HG03045 (cell line): ENCODE measurements around the gene ZNRF1.

ENCODE experiments used
- ATAC-seq: cut with Tn5 transposase; IDR thresholded peaks from one replicate; pipeline ENCODE4 v1.9.1; 2021; ENCODE audit warnings: mild to moderate bottlenecking, moderate library complexity; ENCODE audit not compliant: unreplicated experiment

Gene ZNRF1

DNA sequence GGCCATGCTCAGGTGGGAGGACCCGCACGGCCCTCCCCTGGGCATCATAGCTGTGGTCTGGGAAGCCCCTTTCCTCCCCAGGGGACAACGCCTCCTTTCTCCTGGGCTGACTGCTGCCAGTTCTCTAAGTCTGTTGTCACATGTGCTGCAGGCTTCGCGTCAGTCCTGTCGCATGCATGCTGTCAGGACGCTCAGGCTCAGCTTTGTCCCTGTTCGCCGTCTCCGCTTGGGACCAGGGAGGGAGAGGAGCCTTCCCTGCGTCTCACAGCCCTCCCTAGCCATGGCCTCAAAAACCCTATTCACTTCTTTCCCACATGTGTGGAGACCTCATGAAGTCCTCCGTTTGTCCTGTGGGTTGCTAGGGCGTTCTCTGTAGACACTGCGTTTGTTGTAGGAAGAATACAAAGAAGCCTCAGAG, 96.4 kb downstream of the ZNRF1 start:
- ATAC-seq, result no peak

- no peak for ATAC-seq
Observed at GRCh38 chr16:75096656-75097055, 97.8 kb downstream of the ZNRF1 start.

GRCh38 chr16:75097191-75097761, 98.5 kb downstream of the ZNRF1 start:
- ATAC-seq, result no peak

GRCh38 chr16:75097941-75098901, 99.4 kb downstream of the ZNRF1 start:
- ATAC-seq, result no peak

- ATAC-seq, result no peak
Observed at GRCh38 chr16:75099075-75099667, 100.3 kb downstream of the ZNRF1 start.

- ATAC-seq, result no peak
Observed at GRCh38 chr16:75099738-75100602, 101.1 kb downstream of the ZNRF1 start.

GRCh38 chr16:75100603-75100990, 101.8 kb downstream of the ZNRF1 start:
- no peak for ATAC-seq

DNA sequence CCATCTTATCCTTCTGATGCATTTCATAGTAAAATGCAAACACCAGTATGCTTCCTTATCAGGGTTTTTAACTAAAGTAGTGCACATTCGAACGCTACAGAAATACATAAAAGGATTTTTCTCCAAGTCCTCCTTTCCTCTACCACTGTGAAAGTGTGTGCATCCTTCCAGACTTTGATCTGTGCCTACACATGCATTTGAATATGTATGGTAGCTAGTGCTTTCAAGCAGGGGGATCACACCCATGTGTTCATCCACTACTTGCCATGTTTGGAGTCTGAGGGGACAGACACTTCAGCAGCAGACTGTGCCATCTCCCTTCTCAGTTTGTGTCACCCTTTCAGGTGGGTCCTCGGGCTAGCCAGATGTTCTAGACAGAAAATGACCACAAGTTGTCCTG, 102.8 kb downstream of the ZNRF1 start:
- no peak for ATAC-seq

- no peak for ATAC-seq
Observed at GRCh38 chr16:75102595-75102994, 103.8 kb downstream of the ZNRF1 start.

DNA sequence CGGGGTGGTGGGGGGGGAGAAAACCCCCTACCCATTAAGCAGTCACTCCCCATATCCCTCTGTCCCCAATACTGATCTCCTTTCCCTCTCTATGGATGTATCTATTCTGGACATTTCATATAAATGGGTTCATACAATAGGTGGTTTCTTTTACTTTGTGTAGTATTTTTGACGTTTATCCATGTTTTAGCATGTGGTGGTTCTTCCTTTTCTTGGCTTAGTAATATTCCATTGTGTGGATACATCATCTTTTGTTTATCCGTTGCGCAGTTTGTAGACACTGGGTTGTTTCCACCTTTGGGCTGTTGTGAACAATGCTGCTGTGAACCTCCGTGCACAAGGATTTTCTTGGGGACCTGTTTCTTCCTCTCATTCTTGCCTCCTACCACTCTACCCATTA, 105.2 kb downstream of the ZNRF1 start:
- no peak for ATAC-seq

GRCh38 chr16:75104836-75105235, 106.0 kb downstream of the ZNRF1 start:
- ATAC-seq, result no peak

DNA sequence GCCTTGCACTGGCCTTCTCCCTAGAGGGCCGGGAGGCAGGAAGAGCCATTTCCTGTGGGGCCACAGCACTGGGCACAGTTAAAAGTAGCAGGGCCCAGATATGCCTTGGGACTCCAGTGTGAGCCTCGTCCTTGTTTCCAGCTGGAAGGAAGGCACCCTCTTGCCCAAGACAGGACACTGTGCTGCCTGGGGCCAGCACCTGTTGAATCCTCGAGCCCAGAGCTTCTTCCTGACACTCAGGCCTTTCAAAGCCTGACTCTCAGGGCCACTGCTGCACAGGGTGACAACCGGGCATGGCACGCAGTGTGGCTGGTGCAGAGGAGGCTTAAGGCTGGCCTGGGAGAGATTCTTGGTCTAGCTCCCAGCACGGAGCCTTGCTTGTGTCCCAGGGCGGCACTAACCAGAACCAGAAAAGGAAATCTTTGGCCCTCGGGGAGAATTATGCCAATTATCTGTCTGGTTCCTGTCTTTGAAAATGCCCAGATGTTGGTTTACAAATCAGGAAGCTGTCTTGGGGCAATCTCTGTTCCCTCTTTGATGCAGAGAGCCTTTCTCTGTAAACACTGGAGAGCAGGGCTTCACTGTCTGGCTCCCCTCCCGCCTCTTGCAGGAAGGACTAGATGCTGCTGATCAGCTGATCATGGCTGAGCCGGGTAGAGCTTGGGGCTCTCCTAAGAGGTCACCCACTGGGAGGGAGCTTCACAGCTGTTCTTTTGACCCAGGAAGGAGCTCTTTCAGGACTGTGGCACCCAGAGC, 106.7 kb downstream of the ZNRF1 start:
- ATAC-seq, result no peak

DNA sequence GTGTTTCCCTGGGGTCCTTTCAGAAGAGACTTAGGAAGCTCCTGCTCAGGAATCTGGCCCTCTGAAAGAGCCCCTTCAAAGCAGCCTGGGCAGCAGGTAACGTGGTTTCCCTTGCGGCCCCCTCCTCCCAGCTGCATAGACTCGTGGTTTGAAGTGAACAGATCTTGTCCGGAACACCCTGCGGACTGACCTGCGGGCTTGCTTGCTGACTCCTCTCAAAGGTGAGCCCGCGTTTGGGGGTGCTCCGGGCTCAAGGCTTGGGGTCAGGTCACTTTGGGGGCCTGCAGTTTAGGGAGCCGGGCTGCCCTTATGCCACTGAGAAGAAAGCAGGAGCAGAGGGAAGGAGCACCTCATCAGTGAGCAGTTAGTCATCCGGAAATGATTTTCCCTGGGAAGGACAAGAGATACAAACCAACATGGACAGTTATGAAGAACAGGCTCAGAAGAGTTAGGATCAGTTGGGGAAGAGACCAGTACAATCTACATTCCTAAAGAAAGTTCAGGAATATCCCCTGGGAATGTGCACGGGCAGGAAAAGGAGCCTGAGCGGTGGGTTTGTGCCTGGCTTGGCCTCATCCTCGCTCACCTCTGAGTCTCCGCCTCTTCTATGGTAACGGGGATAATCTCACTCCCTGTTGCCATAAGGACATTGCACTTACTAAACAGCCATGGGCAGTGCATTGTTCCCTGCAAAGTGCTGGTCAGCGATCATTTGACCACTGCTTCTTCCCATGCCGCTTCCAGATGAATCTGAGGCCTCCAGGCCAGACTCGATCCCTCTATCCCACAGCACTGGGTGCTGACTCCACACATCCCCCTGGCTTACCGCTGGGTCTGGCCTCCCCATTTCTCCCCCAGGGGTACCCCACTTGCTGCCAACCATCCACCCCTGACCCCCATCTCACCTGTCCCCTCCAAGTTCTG, 107.8 kb downstream of the ZNRF1 start:
- ATAC-seq, result no peak

- no peak for ATAC-seq
Observed at GRCh38 chr16:75107505-75107904, 108.7 kb downstream of the ZNRF1 start.

DNA sequence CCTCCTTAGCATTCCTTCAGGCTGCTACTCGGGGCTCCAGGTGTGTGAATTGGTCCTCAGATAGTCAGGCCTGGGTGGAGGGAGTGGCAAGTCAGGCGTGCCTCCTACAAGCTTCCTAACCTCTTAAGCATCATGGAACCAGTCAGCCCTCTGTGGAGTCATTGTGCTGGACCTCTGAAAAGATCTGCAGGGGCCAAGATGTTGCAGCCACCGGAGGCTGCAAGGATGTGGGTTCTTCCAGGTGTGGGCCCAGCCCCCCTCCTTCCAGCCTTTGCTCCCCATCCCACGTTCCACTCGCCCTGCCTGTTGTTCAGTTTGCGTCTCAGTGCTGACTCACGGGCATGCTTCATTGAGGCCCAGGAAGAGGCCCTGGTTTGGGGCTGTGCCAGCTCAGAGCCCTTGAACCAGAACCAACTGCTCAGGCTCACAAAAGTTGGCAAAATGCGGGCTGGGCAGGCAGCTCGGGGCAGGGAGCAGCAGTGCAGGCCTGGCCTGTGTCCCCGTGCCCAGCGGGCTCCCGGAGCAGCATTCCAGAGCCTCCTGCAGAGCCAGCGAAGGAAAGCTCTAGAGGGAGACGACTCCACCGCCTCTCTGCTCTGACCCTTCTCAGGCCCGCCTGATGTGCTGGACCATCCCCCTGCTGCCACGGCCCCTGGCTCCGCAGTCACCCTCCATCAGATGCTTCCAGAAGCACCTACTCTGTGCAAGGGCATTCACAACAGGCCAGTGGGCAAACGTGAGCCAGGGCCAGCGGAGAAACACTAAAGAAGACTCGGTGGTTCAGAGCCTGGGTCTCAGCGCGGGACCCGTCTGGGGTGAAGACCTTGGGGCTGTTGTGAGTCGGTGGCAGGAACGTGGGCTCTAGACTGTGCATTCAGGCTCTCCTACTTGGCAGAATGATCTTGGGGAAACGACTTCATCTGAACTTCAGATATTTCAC, 110.2 kb downstream of the ZNRF1 start:
- ATAC-seq, result no peak

DNA sequence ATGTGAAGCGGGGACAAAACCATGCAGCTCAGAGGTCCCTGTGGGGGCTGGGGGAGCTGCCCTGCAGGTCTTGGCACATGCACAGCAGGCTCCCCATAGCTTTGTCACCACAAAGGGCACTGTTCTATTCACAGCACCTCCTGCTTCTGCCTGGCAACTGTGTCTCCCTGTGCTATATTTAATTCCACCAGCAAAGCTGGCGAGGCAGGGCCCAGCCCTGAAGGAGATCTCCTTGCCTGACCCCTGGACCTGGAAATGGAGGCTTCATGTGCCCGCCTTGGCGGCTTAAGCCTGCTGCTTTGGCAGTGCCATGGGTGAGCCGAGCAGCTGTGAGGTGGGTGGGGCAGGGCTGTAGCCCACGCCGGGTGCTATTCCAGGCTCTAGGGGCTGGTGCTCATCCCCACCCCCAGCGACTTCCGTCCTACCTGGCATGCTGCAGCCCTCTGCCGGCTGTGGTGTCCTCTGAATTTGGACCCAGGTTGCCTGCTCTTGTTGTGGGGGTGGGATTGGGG, 111.0 kb downstream of the ZNRF1 start:
- ATAC-seq, result no peak

DNA sequence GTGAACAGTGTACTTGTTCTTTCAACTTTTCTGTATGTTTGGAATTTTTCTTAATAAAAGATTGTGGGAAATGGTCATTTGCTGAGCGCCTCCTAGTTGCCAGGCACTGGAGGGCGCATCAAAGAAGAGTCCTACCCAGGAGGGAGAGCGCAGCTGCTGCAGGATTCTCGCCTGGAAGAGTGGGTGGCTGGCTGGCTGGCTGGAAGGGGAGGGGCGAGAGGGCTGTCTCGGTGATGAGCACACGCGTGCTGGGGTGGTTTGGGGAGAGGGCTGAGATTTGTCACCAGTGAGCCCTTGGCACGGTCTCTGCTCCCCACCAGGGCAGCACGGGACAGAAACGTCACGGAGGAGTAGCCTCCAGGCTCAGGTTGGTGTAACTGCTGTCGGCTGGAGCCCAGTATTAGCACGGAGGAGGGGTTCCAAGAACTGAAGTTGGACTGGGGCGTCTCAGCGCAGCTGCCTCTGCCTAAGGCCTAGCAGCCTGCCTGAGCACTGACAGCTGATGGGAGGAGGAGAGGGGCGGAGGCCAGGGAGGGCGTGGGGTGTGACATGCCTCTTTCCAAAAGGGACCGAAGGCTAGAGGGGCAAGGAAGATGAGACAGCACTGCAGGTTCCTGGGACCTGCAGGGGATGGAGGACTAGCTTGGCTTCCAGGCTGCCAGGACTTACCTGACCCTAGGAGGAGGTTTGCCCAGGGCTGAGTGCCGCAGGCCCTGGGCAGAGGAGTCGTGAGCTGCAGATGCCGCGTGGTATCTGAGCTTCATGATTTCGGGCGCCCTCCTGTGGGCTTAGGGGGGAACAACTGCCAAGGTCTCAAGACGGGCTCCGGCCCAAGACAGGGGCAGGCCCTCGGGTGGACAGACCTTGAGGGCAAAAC, 112.1 kb downstream of the ZNRF1 start:
- peak; percentile 72 for ATAC-seq
